Tibial nerve (tissue), 4 donors: ENCODE results near the gene SLC44A5. TPM values are rescaled to one million over a fixed set of nuclear protein-coding genes. Genes with fewer than 3 reads are reported as not detected.

ENCODE experiments used
- DNase-seq, 2 donors: peaks; one replicate each; pipeline ENCODE4 v3.0.0-alpha.2; 2019; ENCODE audit warnings: low spot score in 2 of 2
- H3K27ac ChIP-seq, 4 donors: fragments of 200-600 bp; sonication (generic) in 3 of 4; one replicate each; pipeline ENCODE4 v1.5.1; 2017 to 2019; ENCODE audit warnings: mild to moderate bottlenecking in 1 of 4
- H3K27me3 ChIP-seq, 2 donors: fragments of 200-600 bp; sonication (generic) in 1 of 2; one replicate each; pipeline versions ENCODE4 v1.5.1 to v1.6.0; 2017 to 2019
- H3K36me3 ChIP-seq, 3 donors: fragments of 200-600 bp; sonication (generic); one replicate each; pipeline ENCODE4 v1.5.1; 2018 to 2019
- H3K4me1 ChIP-seq, 4 donors: fragments of 200-600 bp; sonication (generic) in 3 of 4; one replicate each; pipeline ENCODE4 v1.5.1; 2017 to 2019
- H3K4me3 ChIP-seq, 4 donors: fragments of 200-600 bp; sonication (generic) in 3 of 4; one replicate each; pipeline ENCODE4 v1.5.1; 2017 to 2019; ENCODE audit warnings: mild to moderate bottlenecking in 1 of 4, moderate library complexity in 1 of 4
- H3K9me3 ChIP-seq, 4 donors: fragments of 200-600 bp; sonication (generic) in 3 of 4; one replicate each; pipeline ENCODE4 v1.5.1; 2017 to 2019
- CTCF ChIP-seq, 5 experiments: fragments of 200-600 bp in 3 of 5; fragments of 450-650 bp in 2 of 5; sonication (generic) in 3 of 5; IDR thresholded peaks; one replicate each; pipeline ENCODE4 v1.5.1; 2016 to 2019; ENCODE audit warnings: antibody characterized with exemption in 5 of 5, mild to moderate bottlenecking in 3 of 5, moderate library complexity in 2 of 5
- EP300 ChIP-seq, 2 donors: sonication (generic); formaldehyde crosslinking; IDR thresholded peaks; one replicate each; pipeline ENCODE4 v1.6.1; 2017; ENCODE audit warnings: antibody characterized with exemption in 2 of 2, mild to moderate bottlenecking in 1 of 2
- POLR2A ChIP-seq, 2 donors: fragments of 450-650 bp; IDR thresholded peaks; one replicate each; pipeline ENCODE4 v1.6.1; 2017; ENCODE audit warnings: antibody characterized with exemption in 2 of 2, mild to moderate bottlenecking in 2 of 2, moderate library complexity in 2 of 2
- WGBS, 2 donors: methylation state at CpG; one replicate each; pipeline ENCODE4 v1.1.5; 2018; 5-methylcytosine and 5-hydroxymethylcytosine counted together
- total RNA-seq, 4 donors: library from RNA; depleted of rRNA; stranded (reverse); fragments of >200 nt; gene quantifications; one replicate each; pipeline ENCODE4 v1.1.0, GENCODE V29; 2016

Gene SLC44A5
- total RNA-seq, 4 donors from 2014 or later: 0.21 TPM; not detected in 3

GRCh38 chr1:75616436-75617433, 5.8 kb upstream of the SLC44A5 start:
- no peak for DNase-seq
- TF ChIP-seq CTCF (IDR thresholded peaks at IDR 0.05) (no peak), POLR2A (IDR thresholded peaks at IDR 0.05) (no peak), EP300 (IDR thresholded peaks at IDR 0.05) (no peak)
- Histone ChIP-seq H3K4me1 (peaks cover 0 to 28% (median 14%) of the 10 kb centered on the region in 4 donors), H3K4me3 (peak overlapping the region; percentile 21 to 53 (median 34)), H3K9me3 (no peaks in the 10 kb centered on the region), H3K27ac (no peak overlapping the region), H3K27me3 (peaks cover 0 to 52% of the 10 kb centered on the region in 2 donors), H3K36me3 (no peaks in the 10 kb centered on the region)
- WGBS, 2 donors: 6 to 8% methylated on average over 36 to 38 of the region's 39 CpGs

DNA sequence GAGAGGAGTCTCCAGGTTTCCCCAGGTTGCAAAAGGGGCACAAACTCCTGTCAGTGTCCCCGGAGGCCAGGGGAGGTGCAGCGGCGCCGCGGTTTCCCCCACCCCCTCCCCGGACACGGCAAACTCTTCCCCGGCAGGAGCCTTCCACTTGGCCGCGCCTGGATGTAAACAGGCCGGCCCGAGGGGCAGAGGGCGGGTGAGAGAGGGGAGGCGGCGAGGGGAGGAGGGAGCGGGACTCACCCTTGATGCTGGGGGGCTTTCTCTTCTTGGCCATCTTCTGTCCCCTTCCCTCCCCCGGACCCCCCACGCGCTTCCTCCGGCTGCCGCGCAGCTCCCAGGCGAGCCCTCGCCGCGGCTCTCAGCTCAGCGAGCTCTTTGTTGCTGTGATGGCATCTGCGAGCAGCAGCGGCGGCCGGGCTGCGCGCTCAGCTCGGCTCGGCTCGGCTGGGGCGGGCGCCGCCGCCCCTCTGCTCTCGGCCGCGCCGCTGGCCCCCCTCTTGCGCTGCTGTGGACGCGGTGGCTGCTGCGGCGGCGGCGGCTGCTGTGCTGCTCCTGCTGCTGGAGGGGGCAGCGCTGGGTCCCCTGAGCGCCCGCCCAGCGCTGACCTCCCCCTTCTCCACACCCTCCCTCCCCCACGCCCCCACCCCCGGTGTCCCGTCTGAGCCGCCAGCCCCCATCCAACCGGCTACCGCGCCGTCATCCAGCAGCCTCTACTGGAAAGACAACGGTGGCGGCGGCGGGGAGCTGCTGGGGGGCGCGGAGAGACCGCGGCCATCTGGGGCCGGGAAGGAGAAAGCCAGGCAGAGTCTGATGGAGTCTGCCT, 4.9 kb upstream of the SLC44A5 start:
- Histone ChIP-seq H3K4me1 (peaks cover 0 to 28% (median 14%) of the 10 kb centered on the region in 4 donors), H3K36me3 (no peaks in the 10 kb centered on the region), H3K4me3 (peak overlapping the region; percentile 21 to 53 (median 34)), H3K27me3 (peaks cover 0 to 60% of the 10 kb centered on the region in 2 donors), H3K27ac (no peak overlapping the region), H3K9me3 (no peaks in the 10 kb centered on the region)
- no peak for DNase-seq
- TF ChIP-seq POLR2A (IDR thresholded peaks at IDR 0.05): no peak
- no peak for TF ChIP-seq CTCF (IDR thresholded peaks at IDR 0.05)
- TF ChIP-seq EP300 (IDR thresholded peaks at IDR 0.05): no peak
- WGBS, 2 donors: 1% methylated on average over 25 to 51 of the region's 72 CpGs

DNA sequence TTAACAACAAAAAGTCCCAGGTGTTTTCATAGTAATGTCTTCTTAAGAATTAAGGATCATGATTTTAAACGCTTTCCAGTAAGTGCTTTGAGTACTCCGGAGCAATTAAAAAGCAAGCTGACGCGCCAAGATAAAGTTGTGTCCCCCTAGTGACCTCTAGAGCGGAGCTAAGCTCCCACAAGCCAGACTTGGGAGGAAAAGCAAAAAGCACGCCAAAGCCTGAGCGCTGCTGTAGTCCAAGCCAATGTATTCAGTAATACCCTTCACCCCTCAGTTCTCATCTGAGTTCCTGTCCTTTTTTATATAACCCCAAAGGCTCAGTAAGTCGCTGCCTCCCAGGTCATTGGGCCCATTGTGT, 3.5 kb upstream of the SLC44A5 start:
- Histone ChIP-seq H3K9me3 (no peaks in the 10 kb centered on the region), H3K4me1 (peaks cover 0 to 28% (median 14%) of the 10 kb centered on the region in 4 donors), H3K27ac (no peak overlapping the region), H3K36me3 (no peaks in the 10 kb centered on the region), H3K27me3 (peaks cover 0 to 60% of the 10 kb centered on the region in 2 donors), H3K4me3 (peak overlapping the region in 2 of 4 donors; percentile 43 to 53)
- TF ChIP-seq CTCF (IDR thresholded peaks at IDR 0.05) (no peak), POLR2A (IDR thresholded peaks at IDR 0.05) (no peak), EP300 (IDR thresholded peaks at IDR 0.05) (no peak)
- WGBS, 2 donors: 2 to 3% methylated on average over 8 of the region's 8 CpGs
- no peak for DNase-seq

GRCh38 chr1:75613916-75614315, 3.0 kb upstream of the SLC44A5 start:
- DNase-seq: no peak
- H3K4me3 ChIP-seq: no peak overlapping the region
- H3K9me3 ChIP-seq: no peaks in the 10 kb centered on the region
- TF ChIP-seq POLR2A (IDR thresholded peaks at IDR 0.05): no peak
- TF ChIP-seq EP300 (IDR thresholded peaks at IDR 0.05): no peak
- no peak for TF ChIP-seq CTCF (IDR thresholded peaks at IDR 0.05)
- H3K4me1 ChIP-seq: peaks cover 0 to 28% (median 14%) of the 10 kb centered on the region in 4 donors
- no peak overlapping the region for H3K27ac ChIP-seq
- H3K36me3 ChIP-seq: no peaks in the 10 kb centered on the region
- WGBS, 2 donors: 56 to 64% methylated on average over 5 of the region's 5 CpGs
- peaks cover 0 to 60% of the 10 kb centered on the region in 2 donors for H3K27me3 ChIP-seq
